Smooth muscle cell (in vitro differentiated cells): Measurements from ENCODE around the gene BSDC1. TPM values are rescaled to one million over a fixed set of nuclear protein-coding genes. Genes with fewer than 3 reads are reported as not detected.

Experiments
- DNase-seq: peaks from one replicate; lab custom pipeline; 2025; ENCODE audit not compliant: unreplicated experiment; lab: John Stamatoyannopoulos, UW
- H2AFZ ChIP-seq: fragments of 200-600 bp; sonication (generic); 2 replicates; pipeline ENCODE4 v1.6.0; 2016; ENCODE audit warnings: antibody characterized with exemption, low read depth, mild to moderate bottlenecking
- H3F3A ChIP-seq: fragments of 200-600 bp; sonication (generic); 2 replicates; pipeline ENCODE4 v1.6.0; 2017; ENCODE audit warnings: antibody characterized with exemption, low read depth
- H3K27ac ChIP-seq: fragments of 200-600 bp; sonication (generic); 2 replicates; pipeline ENCODE4 v1.5.1; 2016; ENCODE audit warnings: low read depth, mild to moderate bottlenecking
- H3K27me3 ChIP-seq: fragments of 200-600 bp; sonication (generic); 2 replicates; pipeline ENCODE4 v1.6.1; 2016; ENCODE audit warnings: low read depth, mild to moderate bottlenecking
- H3K36me3 ChIP-seq: fragments of 200-600 bp; sonication (generic); 2 replicates; pipeline ENCODE4 v1.5.1; 2016; ENCODE audit warnings: low read depth
- H3K4me1 ChIP-seq: fragments of 200-600 bp; sonication (generic); 2 replicates; pipeline ENCODE4 v1.5.1; 2016; ENCODE audit warnings: low read depth
- H3K4me2 ChIP-seq: fragments of 200-600 bp; sonication (generic); 2 replicates; pipeline ENCODE4 v1.6.0; 2016; ENCODE audit warnings: mild to moderate bottlenecking
- H3K4me3 ChIP-seq: fragments of 200-600 bp; sonication (generic); 2 replicates; pipeline ENCODE4 v1.5.1; 2016; ENCODE audit warnings: mild to moderate bottlenecking
- H3K79me2 ChIP-seq: fragments of 200-600 bp; sonication (generic); 2 replicates; pipeline ENCODE4 v1.6.0; 2016; ENCODE audit warnings: low read depth, mild to moderate bottlenecking
- H3K9ac ChIP-seq: fragments of 200-600 bp; sonication (generic); 2 replicates; pipeline ENCODE4 v1.6.0; 2016; ENCODE audit warnings: low read depth
- H3K9me3 ChIP-seq: fragments of 200-600 bp; sonication (generic); replicated peaks from 2 replicates; pipeline ENCODE4 v1.5.1; 2016; ENCODE audit warnings: low read depth
- H4K20me1 ChIP-seq: fragments of 200-600 bp; sonication (generic); 2 replicates; pipeline ENCODE4 v1.6.0; 2016; ENCODE audit warnings: low read depth
- WGBS: methylation state at CpG from one replicate; pipeline ENCODE4 v1.1.7; 2016; ENCODE audit warnings: low lambda C conversion rate; 5-methylcytosine and 5-hydroxymethylcytosine counted together
- polyA plus RNA-seq: library from polyadenylated mRNA; unstranded; fragments of >200 nt; fragmentation: Nextera tagmentation; extraction: Ambion mirVana; gene quantifications from 2 replicates; pipeline ENCODE4 v1.2.1, GENCODE V29; 2016
- total RNA-seq: library from RNA; depleted of rRNA; stranded (reverse); fragments of >200 nt; gene quantifications from 2 replicates; pipeline ENCODE4 v1.2.3, GENCODE V29; 2014
- TF ChIP-seq, protein P1 (sequence below): fragments of 200-600 bp; sonication (generic); IDR thresholded peaks from 2 replicates; pipeline ENCODE4 v1.5.1; 2017; ENCODE audit warnings: borderline replicate concordance, mild to moderate bottlenecking, antibody characterized with exemption; ENCODE audit not compliant: insufficient read depth, poor library complexity, severe bottlenecking

BSDC1 gene
- total and polyA plus RNA-seq, 2 experiments from 2014 or later, result 45.4 to 57.3 TPM

GRCh38 chr1:32321712-32322291 lies 72.4 kb downstream of the BSDC1 start:
- TF ChIP-seq, protein P1, sequence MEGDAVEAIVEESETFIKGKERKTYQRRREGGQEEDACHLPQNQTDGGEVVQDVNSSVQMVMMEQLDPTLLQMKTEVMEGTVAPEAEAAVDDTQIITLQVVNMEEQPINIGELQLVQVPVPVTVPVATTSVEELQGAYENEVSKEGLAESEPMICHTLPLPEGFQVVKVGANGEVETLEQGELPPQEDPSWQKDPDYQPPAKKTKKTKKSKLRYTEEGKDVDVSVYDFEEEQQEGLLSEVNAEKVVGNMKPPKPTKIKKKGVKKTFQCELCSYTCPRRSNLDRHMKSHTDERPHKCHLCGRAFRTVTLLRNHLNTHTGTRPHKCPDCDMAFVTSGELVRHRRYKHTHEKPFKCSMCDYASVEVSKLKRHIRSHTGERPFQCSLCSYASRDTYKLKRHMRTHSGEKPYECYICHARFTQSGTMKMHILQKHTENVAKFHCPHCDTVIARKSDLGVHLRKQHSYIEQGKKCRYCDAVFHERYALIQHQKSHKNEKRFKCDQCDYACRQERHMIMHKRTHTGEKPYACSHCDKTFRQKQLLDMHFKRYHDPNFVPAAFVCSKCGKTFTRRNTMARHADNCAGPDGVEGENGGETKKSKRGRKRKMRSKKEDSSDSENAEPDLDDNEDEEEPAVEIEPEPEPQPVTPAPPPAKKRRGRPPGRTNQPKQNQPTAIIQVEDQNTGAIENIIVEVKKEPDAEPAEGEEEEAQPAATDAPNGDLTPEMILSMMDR, result no peak
- no peak overlapping the region for H3K4me3 ChIP-seq
- no peak for DNase-seq
- no peak overlapping the region for H3K27ac ChIP-seq
- H3K4me2 ChIP-seq, result no peak overlapping the region
- H3K36me3 ChIP-seq, result no peaks in the 10 kb centered on the region
- H3K79me2 ChIP-seq, result no peaks in the 10 kb centered on the region
- H4K20me1 ChIP-seq, result peaks cover 23% of the 10 kb centered on the region
- no peaks in the 10 kb centered on the region for H3K9me3 ChIP-seq
- no peaks in the 10 kb centered on the region for H3F3A ChIP-seq
- no peaks in the 10 kb centered on the region for H3K27me3 ChIP-seq
- no peak overlapping the region for H2AFZ ChIP-seq
- no peaks in the 10 kb centered on the region for H3K4me1 ChIP-seq
- no peak overlapping the region for H3K9ac ChIP-seq
- 94% methylated on average over 5 of the region's 5 CpGs for WGBS

DNA sequence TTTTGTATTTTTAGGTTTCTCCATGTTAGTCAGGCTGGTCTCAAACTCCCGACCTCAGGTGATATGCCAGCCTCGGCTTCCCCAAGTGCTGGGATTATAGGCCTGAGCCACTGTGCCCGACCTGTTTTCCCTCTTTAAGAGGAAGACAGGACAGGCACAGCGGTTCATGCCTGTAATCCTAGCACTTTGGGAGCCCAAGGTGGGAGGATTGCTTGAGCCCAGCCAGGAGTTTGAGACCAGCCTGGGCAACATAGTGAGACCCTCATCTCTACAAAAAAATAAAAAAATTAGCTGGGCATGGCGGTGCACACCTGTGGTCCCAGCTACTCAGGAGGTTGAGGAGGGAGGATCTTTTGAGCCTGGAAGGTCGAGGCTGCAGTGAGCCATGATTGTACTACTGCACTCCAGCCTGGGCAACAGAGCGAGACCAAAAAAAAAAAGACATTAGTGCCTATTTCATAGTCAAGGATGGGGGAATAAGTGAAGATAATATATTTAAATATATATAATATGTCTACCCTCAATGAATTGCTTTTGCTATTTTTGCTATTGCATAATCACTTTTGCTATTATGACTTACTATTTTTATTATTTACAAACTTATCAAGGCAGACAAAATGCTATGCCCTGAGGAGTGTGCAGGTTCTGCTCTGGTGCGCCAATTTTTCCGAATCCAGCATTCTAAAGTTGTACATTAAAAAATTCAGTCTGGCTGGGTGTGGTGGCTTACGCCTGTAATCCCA lies 75.9 kb downstream of the BSDC1 start:
- Histone ChIP-seq H3K36me3 (no peaks in the 10 kb centered on the region), H4K20me1 (peaks cover 34% of the 10 kb centered on the region), H3K4me1 (no peaks in the 10 kb centered on the region), H3K9me3 (no peaks in the 10 kb centered on the region), H2AFZ (no peak overlapping the region), H3K9ac (no peak overlapping the region), H3F3A (no peaks in the 10 kb centered on the region), H3K4me2 (no peak overlapping the region), H3K27ac (no peak overlapping the region), H3K79me2 (peaks cover 13% of the 10 kb centered on the region), H3K4me3 (no peak overlapping the region), H3K27me3 (no peaks in the 10 kb centered on the region)
- no peak for DNase-seq
- WGBS, result 97% methylated on average over 10 of the region's 10 CpGs
- TF ChIP-seq, protein P1, result no peak

DNA sequence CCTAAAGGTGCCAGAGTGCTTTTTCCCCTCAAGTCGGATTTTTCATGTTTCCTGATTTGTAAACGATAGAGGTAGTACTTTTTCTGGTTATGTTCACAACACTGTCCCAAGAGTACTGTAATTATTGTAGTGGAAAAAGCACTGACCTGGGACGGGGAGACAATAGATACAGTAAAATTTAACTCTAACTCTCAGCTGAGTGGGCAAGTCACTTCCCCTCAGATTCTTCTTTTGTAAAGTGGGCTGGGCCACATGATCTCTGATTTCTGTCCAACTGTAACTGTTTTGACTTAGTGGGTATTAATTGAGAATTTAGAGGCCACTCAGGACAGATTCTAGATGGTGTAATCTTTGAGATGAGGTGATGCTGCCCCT lies 77.4 kb downstream of the BSDC1 start:
- H3K9me3 ChIP-seq, result no peaks in the 10 kb centered on the region
- H3K27me3 ChIP-seq, result no peaks in the 10 kb centered on the region
- DNase-seq, result no peak
- H3K27ac ChIP-seq, result no peak overlapping the region
- no peak overlapping the region for H2AFZ ChIP-seq
- H3K9ac ChIP-seq, result no peak overlapping the region
- H3K4me1 ChIP-seq, result no peaks in the 10 kb centered on the region
- H3K36me3 ChIP-seq, result no peaks in the 10 kb centered on the region
- TF ChIP-seq, protein P1, result no peak
- WGBS, result 93% methylated on average over 3 of the region's 3 CpGs
- H3F3A ChIP-seq, result no peaks in the 10 kb centered on the region
- no peak overlapping the region for H3K4me3 ChIP-seq
- peaks cover 45% of the 10 kb centered on the region for H4K20me1 ChIP-seq
- H3K79me2 ChIP-seq, result peaks cover 27% of the 10 kb centered on the region
- no peak overlapping the region for H3K4me2 ChIP-seq

Other genes with a start within 250 kb of the BSDC1 start
- gene TXLNA, start 214.8 kb downstream of the BSDC1 start, total RNA-seq, result 42.7 and 44.6 TPM in 2 replicates
- gene TXLNA, start 214.8 kb downstream of the BSDC1 start, polyA plus RNA-seq, result 42.0 and 46.0 TPM in 2 replicates
- gene CCDC28B, start 193.8 kb downstream of the BSDC1 start, total RNA-seq, result 19.9 and 41.6 TPM in 2 replicates
- gene CCDC28B, start 193.8 kb downstream of the BSDC1 start, polyA plus RNA-seq, result 58.9 and 63.9 TPM in 2 replicates
- gene IQCC, start 188.8 kb downstream of the BSDC1 start, total RNA-seq, result 1.4 and 3.1 TPM in 2 replicates
- 2.4 TPM in 2 replicates for gene IQCC, start 188.8 kb downstream of the BSDC1 start, polyA plus RNA-seq
- gene DCDC2B, start 185.4 kb downstream of the BSDC1 start, total RNA-seq, result not detected in 2 replicates
- 0.47 TPM in 1 of 2 replicates, not detected in the other for gene DCDC2B, start 185.4 kb downstream of the BSDC1 start, polyA plus RNA-seq
- gene TMEM234, start 172.1 kb downstream of the BSDC1 start, total RNA-seq, result 10.9 and 13.3 TPM in 2 replicates
- 19.8 and 27.5 TPM in 2 replicates for gene TMEM234, start 172.1 kb downstream of the BSDC1 start, polyA plus RNA-seq
- 200 and 240 TPM in 2 replicates for gene EIF3I, start 172.0 kb downstream of the BSDC1 start, total RNA-seq
- gene EIF3I, start 172.0 kb downstream of the BSDC1 start, polyA plus RNA-seq, result 250 and 257 TPM in 2 replicates
- 0.31 TPM in 1 of 2 replicates, not detected in the other for gene FAM167B, start 147.2 kb downstream of the BSDC1 start, total RNA-seq
- 0.39 TPM in 1 of 2 replicates, not detected in the other for gene FAM167B, start 147.2 kb downstream of the BSDC1 start, polyA plus RNA-seq
- gene LCK, start 143.2 kb downstream of the BSDC1 start, total RNA-seq, result 0.22 TPM in 1 of 2 replicates, not detected in the other
- not detected in 2 replicates for gene LCK, start 143.2 kb downstream of the BSDC1 start, polyA plus RNA-seq
- 29.3 and 40.5 TPM in 2 replicates for gene HDAC1, start 102.4 kb downstream of the BSDC1 start, total RNA-seq
- 48.8 and 51.7 TPM in 2 replicates for gene HDAC1, start 102.4 kb downstream of the BSDC1 start, polyA plus RNA-seq
- 108 and 126 TPM in 2 replicates for gene MARCKSL1, start 58.2 kb downstream of the BSDC1 start, total RNA-seq
- gene MARCKSL1, start 58.2 kb downstream of the BSDC1 start, polyA plus RNA-seq, result 358 and 389 TPM in 2 replicates
- 1.6 and 10.0 TPM in 2 replicates for gene FAM229A, start 32.0 kb downstream of the BSDC1 start, total RNA-seq
- 9.6 and 11.1 TPM in 2 replicates for gene FAM229A, start 32.0 kb downstream of the BSDC1 start, polyA plus RNA-seq
- not detected in 2 replicates for gene TSSK3, start 31.9 kb downstream of the BSDC1 start, total RNA-seq
- 0.31 and 1.3 TPM in 2 replicates for gene TSSK3, start 31.9 kb downstream of the BSDC1 start, polyA plus RNA-seq
- gene ZBTB8B, start 70.6 kb upstream of the BSDC1 start, total RNA-seq, result 0.13 TPM in 2 replicates
- 0.05 TPM in 1 of 2 replicates, not detected in the other for gene ZBTB8B, start 70.6 kb upstream of the BSDC1 start, polyA plus RNA-seq
- 8.8 and 9.9 TPM in 2 replicates for gene ZBTB8A, start 145.0 kb upstream of the BSDC1 start, total RNA-seq
- gene ZBTB8A, start 145.0 kb upstream of the BSDC1 start, polyA plus RNA-seq, result 4.2 and 5.0 TPM in 2 replicates